GM18907 (cell line): Measurements from ENCODE around the gene STARD5.

Experiments
- ATAC-seq: cut with Tn5 transposase; IDR thresholded peaks from one replicate; pipeline ENCODE4 v1.9.1; 2021; ENCODE audit warnings: mild to moderate bottlenecking, moderate library complexity; ENCODE audit not compliant: unreplicated experiment

The STARD5 gene

GRCh38 chr15:81275711-81276392 is 48.1 kb downstream of the STARD5 start:
- ATAC-seq = no peak

- ATAC-seq = peak; percentile 90
Measured at GRCh38 chr15:81274931-81275707, 48.8 kb downstream of the STARD5 start.

GRCh38 chr15:81274255-81274654 is 49.7 kb downstream of the STARD5 start:
- no peak for ATAC-seq

- ATAC-seq = no peak
Measured at GRCh38 chr15:81273855-81274254, 50.1 kb downstream of the STARD5 start.

- no peak for ATAC-seq
Measured at GRCh38 chr15:81273200-81273599, 50.7 kb downstream of the STARD5 start.

GRCh38 chr15:81271761-81272644 is 51.9 kb downstream of the STARD5 start:
- no peak for ATAC-seq

GRCh38 chr15:81270781-81271491 is 53.0 kb downstream of the STARD5 start:
- ATAC-seq = no peak

GRCh38 chr15:81270188-81270587 is 53.8 kb downstream of the STARD5 start:
- no peak for ATAC-seq

GRCh38 chr15:81268881-81269601 is 54.9 kb downstream of the STARD5 start:
- ATAC-seq = no peak

GRCh38 chr15:81268340-81268739 is 55.6 kb downstream of the STARD5 start:
- no peak for ATAC-seq

GRCh38 chr15:81265944-81266775 is 57.8 kb downstream of the STARD5 start:
- ATAC-seq = peak; percentile 80

- no peak for ATAC-seq
Measured at GRCh38 chr15:81265256-81265943, 58.5 kb downstream of the STARD5 start.

- ATAC-seq = no peak
Measured at GRCh38 chr15:81264072-81264857, 59.7 kb downstream of the STARD5 start.

GRCh38 chr15:81263477-81263876 is 60.5 kb downstream of the STARD5 start:
- no peak for ATAC-seq

- no peak for ATAC-seq
Measured at GRCh38 chr15:81261172-81261811, 62.6 kb downstream of the STARD5 start.

- ATAC-seq = no peak
Measured at GRCh38 chr15:81259760-81260298, 64.1 kb downstream of the STARD5 start.
